ENCODE data around the gene FZD7. TPM values are rescaled to one million over a fixed set of nuclear protein-coding genes. Genes with fewer than 3 reads are reported as not detected.

FZD7 gene
- total RNA-seq, 3 donors from 2014 or later = 4.8 to 84.3 (median 5.9) TPM

DNA sequence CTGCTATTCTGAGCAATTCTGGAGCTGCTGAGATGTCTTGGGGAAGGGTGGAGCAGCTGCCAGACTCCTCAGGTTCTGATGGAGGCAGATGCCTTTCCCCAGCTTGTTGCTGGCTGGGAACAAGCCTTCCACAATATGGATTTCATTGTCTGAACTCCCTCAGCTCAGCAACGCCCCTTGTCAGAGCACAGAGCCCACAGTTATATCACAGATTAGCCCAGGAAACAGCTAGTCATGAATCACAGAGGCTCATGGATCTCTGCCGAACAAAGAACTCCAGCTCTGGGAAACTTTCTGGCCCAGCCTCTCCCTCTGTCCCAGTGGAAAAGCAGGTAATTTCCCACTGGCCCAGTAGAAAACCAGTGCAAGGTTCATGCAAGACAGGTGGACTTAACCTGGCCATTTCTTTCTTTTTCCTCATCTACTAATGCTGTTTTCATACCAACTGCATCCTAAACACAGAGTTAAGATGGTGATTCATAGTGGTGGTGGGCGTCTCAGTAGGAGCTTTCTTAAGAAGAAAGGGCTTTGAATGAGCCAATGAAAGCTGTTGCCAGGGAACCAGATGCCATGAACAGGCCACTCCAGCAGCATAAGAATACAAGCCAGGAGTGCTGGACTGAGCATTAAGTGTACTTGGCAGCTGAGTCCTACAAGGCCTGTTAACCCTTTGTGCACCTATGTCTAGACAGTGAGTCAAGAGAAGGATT lies 30.7 kb downstream of the FZD7 start:
- Histone ChIP-seq H3K9me3 (no peaks in the 10 kb centered on the region), H3K4me3 (no peak overlapping the region), H3K36me3 (ENCODE audit: low read depth) (no peaks in the 10 kb centered on the region), H3K4me1 (ENCODE audit: low read depth) (peaks cover 6% of the 10 kb centered on the region)
- intact Hi-C loops (cut with DNase I, micrococcal nuclease) = no loop called here
- peak in 1 of 3 donors; percentile 15 for DNase-seq
- no peak for TF ChIP-seq CTCF (IDR thresholded peaks at IDR 0.05)
- peak; percentile 28 for ATAC-seq

- H3K4me1 ChIP-seq (ENCODE audit: low read depth) = peaks cover 11% of the 10 kb centered on the region
- no peak for TF ChIP-seq CTCF (IDR thresholded peaks at IDR 0.05)
- no peaks in the 10 kb centered on the region for H3K36me3 ChIP-seq (ENCODE audit: low read depth)
- DNase-seq (no peak), ATAC-seq (no peak)
- intact Hi-C loops (cut with DNase I, micrococcal nuclease) = no loop called here
- H3K9me3 ChIP-seq = no peaks in the 10 kb centered on the region
- no peak overlapping the region for H3K4me3 ChIP-seq
Measured at GRCh38 chr2:202064881-202065230, 31.2 kb downstream of the FZD7 start.

DNA sequence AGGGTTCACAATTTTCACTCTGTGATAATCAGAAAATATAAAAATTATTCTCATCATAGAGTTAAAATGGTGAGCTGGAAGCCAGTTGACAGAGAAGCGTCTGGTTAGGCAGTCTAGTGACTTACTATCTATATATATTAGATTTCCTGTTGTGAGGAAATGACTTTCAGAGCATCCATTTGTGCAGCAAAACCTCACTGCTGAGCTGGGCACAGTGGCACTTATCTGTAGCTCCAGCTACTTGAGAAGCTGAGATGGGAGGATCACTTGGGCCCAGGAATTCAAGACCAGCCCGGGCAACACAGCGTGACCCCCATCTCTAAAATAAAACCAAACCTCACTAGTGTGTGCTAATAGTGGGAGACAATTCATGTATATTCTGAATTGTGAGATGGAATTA lies 32.2 kb downstream of the FZD7 start:
- H3K9me3 ChIP-seq = no peaks in the 10 kb centered on the region
- ATAC-seq (no peak), DNase-seq (no peak)
- H3K4me3 ChIP-seq = no peak overlapping the region
- no peak for TF ChIP-seq CTCF (IDR thresholded peaks at IDR 0.05)
- H3K36me3 ChIP-seq (ENCODE audit: low read depth) = no peaks in the 10 kb centered on the region
- intact Hi-C loops (cut with DNase I, micrococcal nuclease) = no loop called here
- peaks cover 14% of the 10 kb centered on the region for H3K4me1 ChIP-seq (ENCODE audit: low read depth)

DNA sequence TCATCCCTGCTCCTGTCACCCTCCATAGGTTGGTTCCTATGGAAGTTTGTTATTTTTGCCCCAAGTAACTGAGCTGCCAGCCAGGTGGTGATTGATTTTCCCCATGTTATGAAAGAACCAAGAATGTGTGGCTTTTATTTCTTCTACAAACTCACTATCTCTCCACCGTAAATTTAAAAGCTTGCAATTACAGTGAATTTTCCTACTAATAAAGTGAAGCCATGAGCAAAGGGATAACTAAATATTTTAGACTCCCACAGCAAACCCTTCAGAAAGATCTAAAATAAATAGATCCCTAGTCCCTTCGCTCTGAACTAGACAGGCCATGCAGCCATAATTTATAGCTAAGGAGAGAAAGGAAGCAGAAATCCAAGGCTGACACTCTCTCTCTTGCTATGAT lies 33.2 kb downstream of the FZD7 start:
- no peak for TF ChIP-seq CTCF (IDR thresholded peaks at IDR 0.05)
- DNase-seq (no peak), ATAC-seq (no peak)
- Histone ChIP-seq H3K4me3 (no peak overlapping the region), H3K9me3 (no peaks in the 10 kb centered on the region), H3K4me1 (ENCODE audit: low read depth) (peaks cover 14% of the 10 kb centered on the region), H3K36me3 (ENCODE audit: low read depth) (no peaks in the 10 kb centered on the region)
- intact Hi-C loops (cut with DNase I, micrococcal nuclease) = no loop called here

GRCh38 chr2:202067589-202067988 lies 33.9 kb downstream of the FZD7 start:
- DNase-seq = no peak
- ATAC-seq = no peak
- Histone ChIP-seq H3K4me3 (no peak overlapping the region), H3K36me3 (ENCODE audit: low read depth) (no peaks in the 10 kb centered on the region), H3K4me1 (ENCODE audit: low read depth) (peaks cover 14% of the 10 kb centered on the region), H3K9me3 (no peaks in the 10 kb centered on the region)
- intact Hi-C loops (cut with DNase I, micrococcal nuclease) = no loop called here
- TF ChIP-seq CTCF (IDR thresholded peaks at IDR 0.05) = no peak
